Activated CD4-positive, alpha-beta T cell treated with anti-CD3 and anti-CD28 coated beads, Interleukin-2, Interleukin-4, amounts not matched to agents 100 ng/mL and 50 ng/mL, durations not matched to agents 16 hours and 8 hours (primary cell): ENCODE data around the gene TEX264.

Source experiments
- DNase-seq: peaks from one replicate; pipeline ENCODE4 v3.0.0-alpha.2; 2020; ENCODE audit warnings: low spot score

TEX264 gene

GRCh38 chr3:51673802-51674654 lies 3.0 kb downstream of the TEX264 start:
- DNase-seq = no peak

GRCh38 chr3:51675201-51675611 lies 4.2 kb downstream of the TEX264 start:
- DNase-seq = peak; percentile 68

DNA sequence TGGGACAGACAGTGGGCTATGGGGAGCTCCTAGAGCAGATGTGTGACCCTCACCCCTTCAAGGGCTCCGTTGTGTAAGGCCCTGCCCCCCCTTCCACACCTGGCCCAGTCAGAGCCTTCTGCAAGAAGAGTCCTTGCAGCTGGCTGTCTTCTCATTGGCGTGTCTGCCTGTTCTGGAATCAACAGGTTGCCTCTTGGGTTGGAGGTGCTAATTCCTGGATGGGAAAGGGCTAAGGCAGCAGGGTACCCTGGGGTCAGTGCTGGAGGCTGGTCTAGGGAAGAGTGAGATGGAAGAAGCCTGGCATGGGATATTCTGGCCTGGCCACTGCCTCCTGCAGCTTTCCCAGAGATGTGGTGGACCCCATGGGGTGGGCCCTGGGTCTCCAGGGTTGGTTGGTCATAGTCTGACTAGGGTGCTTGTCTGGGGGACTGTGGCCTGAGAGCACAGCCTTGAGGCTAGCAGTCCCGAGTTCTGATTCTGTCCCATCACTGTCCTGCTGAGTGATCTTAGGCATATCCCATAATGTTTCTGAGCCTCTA lies 5.1 kb downstream of the TEX264 start:
- no peak for DNase-seq

GRCh38 chr3:51677358-51677757 lies 6.3 kb downstream of the TEX264 start:
- no peak for DNase-seq

- no peak for DNase-seq
These were observed 7.1 kb downstream of the TEX264 start for GRCh38 chr3:51678186-51678585.

- DNase-seq = no peak
These were observed 7.6 kb downstream of the TEX264 start for GRCh38 chr3:51678641-51679040.

- no peak for DNase-seq
These were observed 8.3 kb downstream of the TEX264 start for GRCh38 chr3:51679318-51679717.

DNA sequence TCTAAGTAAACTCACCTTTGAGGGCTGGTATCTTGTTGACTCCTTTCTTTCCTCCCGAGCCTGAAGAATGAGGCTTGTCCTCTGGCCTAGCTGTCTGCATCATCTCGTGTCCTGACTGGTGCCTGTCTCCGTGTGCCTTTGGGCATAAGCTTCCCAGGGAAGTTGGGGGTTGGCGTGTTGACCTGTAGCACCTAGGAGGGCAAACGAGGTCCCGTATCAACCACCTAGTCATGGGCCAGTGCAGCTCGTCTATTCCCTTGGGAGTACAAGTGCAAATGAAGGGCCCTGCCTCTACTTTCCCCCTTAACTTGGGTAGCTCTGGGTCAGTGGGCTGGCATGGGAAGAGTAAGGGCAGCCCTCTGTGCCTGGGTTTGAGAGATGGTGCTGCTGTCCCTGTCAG lies 8.7 kb downstream of the TEX264 start:
- no peak for DNase-seq

- no peak for DNase-seq
These were observed 9.1 kb downstream of the TEX264 start for GRCh38 chr3:51680196-51680595.

GRCh38 chr3:51680663-51681230 lies 9.7 kb downstream of the TEX264 start:
- DNase-seq = no peak

GRCh38 chr3:51681453-51681852 lies 10.4 kb downstream of the TEX264 start:
- peak; percentile 69 for DNase-seq

DNA sequence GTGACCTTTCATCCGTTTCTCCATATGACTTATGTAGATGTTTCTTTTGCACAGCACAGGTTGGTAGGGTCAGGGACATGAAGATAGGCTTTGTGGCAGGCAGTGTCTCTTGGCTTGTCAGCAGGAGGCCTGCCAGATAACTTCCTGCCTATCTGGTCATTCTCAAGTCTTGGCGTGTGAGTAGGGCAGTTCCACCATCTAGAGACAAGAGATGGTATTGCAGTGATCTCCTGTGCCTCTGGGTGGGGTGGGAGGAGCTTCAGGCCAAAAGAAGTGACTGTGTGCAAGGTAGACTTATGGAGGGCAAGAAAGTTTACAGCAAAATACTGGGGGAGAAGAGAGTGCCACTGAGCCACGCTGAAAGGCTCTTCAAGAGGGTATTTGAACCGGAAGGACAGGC lies 11.0 kb downstream of the TEX264 start:
- DNase-seq = peak; percentile 90

- DNase-seq = no peak
These were observed 11.5 kb downstream of the TEX264 start for GRCh38 chr3:51682526-51682925.

- no peak for DNase-seq
These were observed 12.5 kb downstream of the TEX264 start for GRCh38 chr3:51683566-51683965.

DNA sequence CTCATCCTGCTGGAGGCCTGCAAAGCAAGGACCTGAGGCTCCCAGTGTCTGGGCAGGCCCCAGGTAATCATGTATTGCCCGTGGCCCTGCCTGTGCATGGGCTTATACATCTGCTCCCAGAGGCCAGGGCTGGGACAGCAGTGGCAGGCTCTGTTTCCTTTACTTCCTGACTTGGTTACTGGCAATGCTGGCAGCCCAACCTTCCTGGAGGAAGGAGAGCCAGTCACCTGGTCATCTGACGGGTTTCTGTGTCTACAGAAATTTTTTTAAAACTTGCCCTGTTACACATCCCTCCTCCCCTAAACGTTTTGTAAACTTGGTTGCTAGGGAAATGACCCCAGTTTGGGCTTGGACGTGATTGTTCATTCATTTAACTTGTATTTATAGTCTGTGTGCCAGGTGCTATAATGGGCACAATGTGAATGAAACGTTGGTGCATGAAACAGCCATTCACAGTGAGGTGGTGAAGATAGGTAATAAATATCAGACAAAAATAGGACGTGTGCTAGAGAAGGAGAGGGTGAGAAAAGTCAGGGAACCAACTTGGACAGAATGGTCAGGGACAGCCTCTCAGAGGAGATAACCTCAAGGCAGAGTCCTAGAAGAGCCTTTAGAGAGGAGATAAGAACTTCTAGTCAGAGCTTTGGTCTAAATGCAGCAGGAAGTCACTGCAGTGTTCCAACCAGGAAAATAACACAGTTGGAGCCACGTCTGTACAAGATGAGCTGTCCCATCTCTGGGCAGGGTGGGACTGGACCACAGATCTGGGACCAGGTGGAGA lies 14.1 kb downstream of the TEX264 start:
- no peak for DNase-seq

DNA sequence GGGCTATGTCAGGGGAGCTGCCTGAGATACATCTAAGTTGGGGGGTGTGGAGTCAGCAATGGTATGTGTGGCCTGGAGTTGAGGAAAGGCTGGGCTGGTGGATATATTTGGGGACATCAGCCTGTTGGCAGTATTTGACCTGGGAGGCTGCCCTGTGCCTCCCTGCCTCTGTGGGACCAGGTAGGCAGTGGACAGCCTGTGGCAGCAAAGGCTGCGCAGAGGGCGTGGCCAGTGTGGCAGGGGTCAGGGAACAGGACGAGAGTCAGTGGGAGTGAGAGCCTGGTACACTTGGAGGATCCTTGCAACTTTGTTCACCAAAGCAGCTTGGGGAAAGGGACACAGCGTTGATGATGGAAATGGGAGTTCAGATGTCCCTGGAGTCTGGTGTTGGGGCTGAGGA lies 15.0 kb downstream of the TEX264 start:
- DNase-seq = no peak

DNA sequence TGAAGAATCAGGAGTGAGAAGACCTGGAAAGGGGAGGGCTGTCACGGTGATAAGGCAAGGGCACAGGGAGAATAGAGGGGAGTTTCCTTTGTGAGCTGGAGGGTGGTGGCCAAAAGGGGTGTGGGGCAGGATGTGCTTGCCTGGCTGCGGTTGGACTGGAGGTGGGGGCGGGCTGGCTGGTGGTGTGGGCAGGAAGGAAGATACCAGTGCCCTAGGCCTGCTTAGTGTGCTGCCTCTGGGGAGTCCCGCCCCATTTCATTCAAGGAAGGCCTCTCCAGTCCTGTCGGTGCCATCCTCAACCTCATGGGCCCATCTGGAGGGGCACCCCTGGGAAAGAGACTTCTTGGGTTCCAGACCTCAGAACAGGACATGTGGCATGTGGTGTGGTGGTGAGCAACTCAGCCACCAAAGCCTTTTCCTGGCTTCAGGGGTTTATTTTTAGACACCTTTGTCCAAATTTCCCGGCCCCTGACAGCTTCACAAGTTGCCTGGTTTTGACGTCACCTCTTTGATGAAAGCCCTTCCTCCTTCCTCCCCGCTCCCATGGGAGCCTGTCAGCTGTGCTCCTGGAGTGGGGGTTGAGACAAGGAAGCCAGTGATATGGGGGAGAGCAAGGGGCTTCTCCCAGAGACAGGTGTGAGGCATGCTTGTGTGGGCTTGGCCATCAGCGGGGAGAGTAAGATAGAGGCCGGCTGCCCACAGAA lies 15.6 kb downstream of the TEX264 start:
- peak; percentile 92 for DNase-seq

- DNase-seq = no peak
These were observed 16.6 kb downstream of the TEX264 start for GRCh38 chr3:51687431-51688205.

DNA sequence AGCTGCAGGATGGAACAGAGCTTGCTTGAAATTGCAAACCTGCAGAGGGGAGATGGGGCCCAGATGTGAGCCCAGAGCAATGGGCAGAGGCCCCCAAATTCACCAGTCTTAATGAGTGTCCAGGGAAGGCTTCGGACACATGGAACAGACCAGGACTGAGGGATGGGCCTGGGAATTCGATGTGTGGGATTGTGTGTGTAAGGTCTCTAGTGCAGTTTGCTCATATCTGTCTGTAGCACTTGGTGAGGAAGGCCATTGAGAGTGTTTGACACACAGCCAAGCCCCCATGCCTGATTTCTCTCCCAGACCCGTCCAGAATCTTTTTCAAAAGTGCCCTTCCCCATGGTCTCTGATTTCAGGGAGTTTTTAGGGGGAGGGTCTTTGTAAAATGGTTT lies 17.2 kb downstream of the TEX264 start:
- no peak for DNase-seq

DNA sequence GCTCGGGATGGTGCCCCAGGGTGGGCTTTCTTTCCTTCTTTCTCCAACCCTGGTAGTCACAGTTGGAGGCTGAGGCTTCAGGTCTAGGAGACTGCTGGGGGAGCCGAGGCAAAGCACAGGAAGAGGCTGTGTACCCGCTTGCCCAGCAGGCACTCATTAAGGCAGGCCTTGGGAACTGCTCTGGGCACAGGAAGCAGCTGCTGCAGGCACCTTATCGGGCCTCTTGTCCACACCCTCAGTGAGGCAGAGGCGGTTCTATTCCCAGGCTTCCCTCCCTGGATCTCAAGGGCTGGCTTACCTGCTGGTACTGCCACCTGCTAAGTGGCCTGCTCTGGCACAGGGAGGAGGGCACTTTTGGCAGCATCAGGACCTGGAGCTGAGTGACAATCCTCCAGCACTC lies 20.0 kb downstream of the TEX264 start:
- no peak for DNase-seq

- no peak for DNase-seq
These were observed 20.9 kb downstream of the TEX264 start for GRCh38 chr3:51691949-51692348.
